GM19467 (cell line): ENCODE data around the gene CTNNA2.

Experiments
- ATAC-seq: cut with Tn5 transposase; IDR thresholded peaks from one replicate; pipeline ENCODE4 v1.9.1; 2021; ENCODE audit warnings: mild to moderate bottlenecking, moderate library complexity; ENCODE audit not compliant: unreplicated experiment

Gene CTNNA2

GRCh38 chr2:80454628-80455027 lies 941.8 kb downstream of the CTNNA2 start:
- no peak for ATAC-seq

- ATAC-seq: no peak
These were observed 946.2 kb downstream of the CTNNA2 start for GRCh38 chr2:80459028-80459427.

GRCh38 chr2:80461505-80462197 lies 948.8 kb downstream of the CTNNA2 start:
- ATAC-seq: no peak

- ATAC-seq: no peak
These were observed 949.8 kb downstream of the CTNNA2 start for GRCh38 chr2:80462654-80463053.

- no peak for ATAC-seq
These were observed 951.4 kb downstream of the CTNNA2 start for GRCh38 chr2:80464275-80464674.

GRCh38 chr2:80467262-80467811 lies 954.5 kb downstream of the CTNNA2 start:
- no peak for ATAC-seq

GRCh38 chr2:80469428-80469827 lies 956.6 kb downstream of the CTNNA2 start:
- ATAC-seq: no peak

- ATAC-seq: no peak
These were observed 960.2 kb downstream of the CTNNA2 start for GRCh38 chr2:80473069-80473468.

GRCh38 chr2:80473796-80474195 lies 960.9 kb downstream of the CTNNA2 start:
- no peak for ATAC-seq

GRCh38 chr2:80475970-80476369 lies 963.1 kb downstream of the CTNNA2 start:
- no peak for ATAC-seq

- no peak for ATAC-seq
These were observed 963.8 kb downstream of the CTNNA2 start for GRCh38 chr2:80476535-80477117.

GRCh38 chr2:80482276-80482675 lies 969.4 kb downstream of the CTNNA2 start:
- ATAC-seq: no peak

- ATAC-seq: no peak
These were observed 976.9 kb downstream of the CTNNA2 start for GRCh38 chr2:80489717-80490116.

- ATAC-seq: no peak
These were observed 978.1 kb downstream of the CTNNA2 start for GRCh38 chr2:80490964-80491363.

- ATAC-seq: no peak
These were observed 983.5 kb downstream of the CTNNA2 start for GRCh38 chr2:80496346-80496745.

GRCh38 chr2:80496775-80497174 lies 983.9 kb downstream of the CTNNA2 start:
- no peak for ATAC-seq

GRCh38 chr2:80499095-80499494 lies 986.2 kb downstream of the CTNNA2 start:
- ATAC-seq: no peak

- no peak for ATAC-seq
These were observed 989.2 kb downstream of the CTNNA2 start for GRCh38 chr2:80501874-80502624.

GRCh38 chr2:80506563-80506962 lies 993.7 kb downstream of the CTNNA2 start:
- no peak for ATAC-seq

GRCh38 chr2:80510716-80511115 lies 997.9 kb downstream of the CTNNA2 start:
- ATAC-seq: no peak

GRCh38 chr2:80515964-80516363 lies 1003.1 kb downstream of the CTNNA2 start:
- no peak for ATAC-seq

GRCh38 chr2:80517316-80517715 lies 1004.5 kb downstream of the CTNNA2 start:
- ATAC-seq: no peak
